ENCODE measurements around the gene QTRT2.
A peak's percentile ranks its signal among the peaks of the same experiment; 100 is the strongest.

QTRT2 gene

GRCh38 chr3:114056130-114057010, at the start of gene QTRT2, which contains the start of gene CCDC191:
QTRT2 (plus strand) TSS chr3:114056737; CDS start chr3:114065258, 8,521 bp downstream.
CCDC191 (minus strand) TSS chr3:114056526; CDS start chr3:114056466, 60 bp downstream.
- DNase-seq (ENCODE audit: low read depth) = peak; percentile 94

DNA sequence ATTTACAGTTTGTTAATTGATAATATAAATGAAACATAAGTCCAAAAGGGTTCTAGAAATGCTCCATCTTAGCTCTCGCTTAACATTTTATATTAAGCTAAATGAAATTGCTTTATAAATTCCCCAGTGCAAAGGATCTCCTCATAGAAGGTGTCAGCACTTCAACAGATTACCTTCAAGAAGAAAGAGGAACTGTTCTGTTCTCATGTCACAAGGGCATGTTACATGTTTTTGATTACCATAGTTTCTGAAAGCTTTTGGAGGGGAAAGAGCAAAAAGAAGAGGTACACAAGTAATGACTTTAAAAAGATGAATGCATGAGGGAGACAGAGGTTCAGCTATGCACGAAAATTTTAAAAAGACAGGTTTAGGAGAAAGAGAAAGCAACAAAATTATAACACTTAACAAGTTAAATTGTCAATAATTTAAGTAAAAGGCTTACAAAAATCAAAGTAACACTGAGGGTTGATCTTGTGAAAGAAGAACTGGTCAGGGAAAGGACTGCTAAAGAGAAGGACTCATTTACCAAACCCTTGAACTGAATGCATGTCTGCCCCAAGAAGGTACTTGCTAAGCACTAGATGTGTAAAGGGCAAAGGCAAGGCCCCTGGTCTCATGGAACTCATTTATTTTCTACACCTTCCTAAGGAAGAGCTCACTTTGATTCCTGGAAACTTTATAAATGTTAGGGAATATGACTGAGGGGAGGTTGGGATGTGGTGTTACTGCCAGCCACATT, 45.3 kb upstream of the QTRT2 start:
- DNase-seq (ENCODE audit: low read depth) = no peak

DNA sequence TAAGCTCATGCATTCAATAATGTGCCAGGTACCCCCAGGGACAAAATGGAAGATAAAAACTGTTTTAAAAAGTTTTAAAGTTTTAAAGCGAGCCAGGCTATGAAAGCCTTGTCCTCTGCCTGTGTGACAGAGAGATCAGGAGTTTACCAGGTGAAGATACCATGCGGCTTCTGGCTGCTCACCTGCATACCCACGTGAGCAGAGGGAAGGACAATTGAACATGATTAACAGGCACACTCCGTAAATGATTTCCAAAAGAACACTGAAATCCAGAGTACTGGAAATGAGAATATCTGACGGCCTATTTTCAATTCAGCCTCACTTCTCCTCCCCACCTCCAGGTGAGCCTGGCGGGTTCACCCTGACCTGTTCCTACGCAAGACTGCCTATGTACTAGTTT, 42.3 kb upstream of the QTRT2 start:
- no peak for DNase-seq (ENCODE audit: low read depth)

- no peak for DNase-seq (ENCODE audit: low read depth)
These were observed 37.1 kb upstream of the QTRT2 start for GRCh38 chr3:114019486-114019885.

DNA sequence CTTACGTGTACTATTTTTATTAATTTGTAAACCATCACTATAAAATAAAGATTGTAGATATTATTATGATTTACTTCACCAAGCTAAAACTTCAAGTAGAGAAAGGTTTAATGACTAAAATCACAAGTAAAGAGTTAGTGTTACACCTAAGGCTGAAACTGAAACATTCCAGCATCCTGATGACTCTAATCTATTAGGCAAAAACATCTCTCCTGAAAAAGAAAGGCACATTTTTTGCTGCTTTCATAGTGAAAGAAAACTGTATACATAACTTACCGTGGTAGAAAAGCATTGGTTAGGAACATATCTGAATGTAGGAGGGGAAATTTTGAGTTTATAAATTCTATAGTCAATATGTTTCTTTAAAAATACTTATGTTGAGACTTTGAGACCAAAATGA, 35.6 kb upstream of the QTRT2 start:
- no peak for DNase-seq (ENCODE audit: low read depth)

GRCh38 chr3:114022145-114022802, 34.3 kb upstream of the QTRT2 start:
- no peak for DNase-seq (ENCODE audit: low read depth)

- no peak for DNase-seq (ENCODE audit: low read depth)
These were observed 31.1 kb upstream of the QTRT2 start for GRCh38 chr3:114025451-114025850.

GRCh38 chr3:114026331-114026730, 30.2 kb upstream of the QTRT2 start:
- no peak for DNase-seq (ENCODE audit: low read depth)

GRCh38 chr3:114033721-114034120, 22.8 kb upstream of the QTRT2 start:
- DNase-seq (ENCODE audit: low read depth) = no peak

GRCh38 chr3:114034211-114034610, 22.3 kb upstream of the QTRT2 start:
- DNase-seq (ENCODE audit: low read depth) = no peak

- DNase-seq (ENCODE audit: low read depth) = no peak
These were observed 21.6 kb upstream of the QTRT2 start for GRCh38 chr3:114034787-114035545.

DNA sequence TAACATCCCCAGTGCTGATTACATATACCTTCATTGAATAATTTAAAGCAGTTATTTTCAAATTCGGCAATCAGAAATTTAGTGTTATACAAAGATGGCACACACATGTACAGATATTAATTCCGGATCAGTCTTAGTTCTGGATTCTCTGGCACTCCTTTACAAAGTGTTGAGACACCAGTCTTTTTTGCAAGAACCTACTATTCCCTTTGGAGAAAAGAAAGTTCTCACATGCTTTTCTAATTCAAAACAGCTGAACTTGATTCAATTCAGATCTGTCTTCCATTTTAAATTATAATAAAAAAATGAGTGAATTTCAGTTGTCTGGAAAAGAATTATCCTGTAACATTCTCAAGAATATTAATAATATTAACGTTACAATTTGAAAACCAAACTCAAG, 20.6 kb upstream of the QTRT2 start:
- DNase-seq (ENCODE audit: low read depth) = no peak

GRCh38 chr3:114043205-114043604, 13.3 kb upstream of the QTRT2 start:
- no peak for DNase-seq (ENCODE audit: low read depth)

DNA sequence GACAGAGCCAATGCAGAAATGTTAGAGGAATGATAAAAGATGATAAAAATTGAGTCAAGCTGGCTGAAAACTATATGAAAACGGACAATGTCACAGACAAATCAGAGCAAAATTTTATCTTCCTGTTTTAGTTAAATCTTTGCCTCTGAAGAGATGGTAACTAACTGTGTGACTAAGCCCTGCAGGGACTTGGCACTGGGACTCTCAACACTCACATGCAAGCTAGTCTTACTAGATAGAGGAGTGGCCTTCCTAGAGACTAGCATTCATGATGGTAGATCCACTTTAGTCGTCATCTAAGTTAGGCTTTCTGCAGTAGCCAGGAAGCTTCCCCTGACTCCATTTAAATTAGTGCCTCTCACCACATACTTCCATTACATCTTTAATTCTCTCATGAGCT, 4.3 kb upstream of the QTRT2 start:
- DNase-seq (ENCODE audit: low read depth) = no peak

GRCh38 chr3:114057011-114057347, 442 bp downstream of the QTRT2 start:
- DNase-seq (ENCODE audit: low read depth) = no peak

- DNase-seq (ENCODE audit: low read depth) = no peak
These were observed 2.1 kb downstream of the QTRT2 start for GRCh38 chr3:114058646-114059045.

DNA sequence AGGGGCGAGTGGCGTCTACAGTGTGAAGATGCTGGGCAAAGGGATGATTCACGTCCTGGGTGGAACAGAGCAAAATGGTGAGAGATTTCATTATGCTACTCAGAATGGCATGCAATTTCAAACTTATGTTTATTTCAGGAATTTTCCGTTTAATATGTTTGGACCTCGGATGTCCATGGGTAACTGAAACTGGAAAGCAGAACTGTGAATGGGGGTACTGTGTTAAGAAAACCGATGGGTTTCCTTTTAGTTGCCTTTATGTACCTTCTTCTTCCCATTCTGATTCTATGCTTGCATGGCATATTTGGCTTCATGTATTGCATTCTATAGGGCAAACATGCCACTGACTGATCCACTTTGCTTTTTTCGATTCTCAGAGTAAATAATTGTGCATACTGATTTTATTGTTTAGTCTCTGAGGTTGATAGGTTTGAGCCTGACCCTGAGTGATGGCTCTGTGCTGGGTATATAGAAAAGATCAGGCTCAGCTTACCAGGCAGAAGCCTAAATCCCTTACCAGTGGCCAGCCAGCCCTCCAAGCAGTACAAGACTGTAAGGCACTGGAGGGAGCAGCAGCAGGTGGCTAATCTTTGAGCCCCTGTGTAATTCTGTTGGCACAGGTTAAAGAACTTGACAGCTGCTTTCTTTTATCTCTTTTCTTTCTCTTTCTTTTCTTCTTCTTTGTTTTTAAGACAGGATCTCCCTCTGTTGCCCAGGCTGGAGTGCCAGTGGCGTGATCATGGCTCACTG, 4.5 kb downstream of the QTRT2 start:
- DNase-seq (ENCODE audit: low read depth) = no peak

- no peak for DNase-seq (ENCODE audit: low read depth)
These were observed 11.3 kb downstream of the QTRT2 start for GRCh38 chr3:114067804-114068203.

DNA sequence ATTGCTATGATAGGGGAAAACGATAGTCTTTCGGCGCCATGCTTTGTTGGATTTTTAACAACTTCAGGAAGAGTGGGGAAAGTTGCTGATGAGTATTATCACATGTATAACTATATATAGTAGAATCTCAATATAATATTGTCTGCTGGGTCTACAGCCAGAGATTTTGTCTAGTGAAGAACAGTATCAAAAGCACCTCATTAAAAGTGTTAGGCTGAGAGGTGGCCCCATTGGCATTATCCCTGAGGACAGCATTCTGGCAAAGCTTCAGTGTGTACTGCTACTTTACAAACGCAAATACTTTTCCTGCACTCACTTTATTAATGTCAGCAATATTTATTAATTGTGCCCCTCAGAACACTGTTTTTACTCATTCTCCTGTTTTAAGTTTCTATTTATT, 11.8 kb downstream of the QTRT2 start:
- no peak for DNase-seq (ENCODE audit: low read depth)

GRCh38 chr3:114071786-114072185, 15.2 kb downstream of the QTRT2 start:
- DNase-seq (ENCODE audit: low read depth) = no peak

DNA sequence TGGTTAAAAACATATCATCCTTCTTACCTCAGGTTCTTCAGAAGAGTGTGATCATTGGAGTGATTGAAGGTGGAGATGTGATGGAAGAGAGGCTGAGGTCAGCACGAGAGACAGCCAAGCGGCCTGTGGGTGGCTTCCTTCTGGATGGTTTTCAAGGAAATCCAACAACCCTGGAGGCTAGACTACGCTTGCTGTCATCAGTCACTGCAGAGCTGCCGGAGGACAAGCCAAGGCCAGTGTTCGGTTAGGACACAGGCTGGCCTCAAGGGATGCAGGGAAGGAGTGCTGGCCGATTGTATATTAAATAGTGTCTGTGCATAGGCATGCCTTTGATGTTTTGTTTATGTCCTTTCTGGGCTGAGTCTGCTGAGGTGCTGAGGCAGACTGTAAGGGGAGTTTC, 20.2 kb downstream of the QTRT2 start:
- DNase-seq (ENCODE audit: low read depth) = no peak

Data from stimulated activated CD8-positive, alpha-beta memory T cell treated with anti-CD3 and anti-CD28 coated beads, Interleukin-12 subunit alpha, Interleukin-12 subunit beta, amount 100 ng/mL, for 4 hours (primary cell).